ENCODE results near the gene VENTX.

VENTX gene

GRCh38 chr10:133235265-133235855 is 2.3 kb upstream of the VENTX start:
- no peak for DNase-seq (ENCODE audit: low read depth in 2 of 2)

- no peak for DNase-seq (ENCODE audit: low read depth in 2 of 2)
Observed at GRCh38 chr10:133235932-133236331, 1.7 kb upstream of the VENTX start.

- no peak for DNase-seq (ENCODE audit: low read depth in 2 of 2)
Observed at GRCh38 chr10:133236401-133237240, 1.0 kb upstream of the VENTX start.

- DNase-seq (ENCODE audit: low read depth in 2 of 2): no peak
Observed at GRCh38 chr10:133237241-133237587, 441 bp upstream of the VENTX start.

GRCh38 chr10:133238466-133238804 is 780 bp downstream of the VENTX start:
- no peak for DNase-seq (ENCODE audit: low read depth in 2 of 2)

GRCh38 chr10:133239990-133240389 is 2.3 kb downstream of the VENTX start:
- DNase-seq (ENCODE audit: low read depth in 2 of 2): no peak

- DNase-seq (ENCODE audit: low read depth in 2 of 2): no peak
Observed at GRCh38 chr10:133241501-133242205, 4.0 kb downstream of the VENTX start.

- no peak for DNase-seq (ENCODE audit: low read depth in 2 of 2)
Observed at GRCh38 chr10:133242611-133243356, 5.1 kb downstream of the VENTX start.

- DNase-seq (ENCODE audit: low read depth in 2 of 2): no peak
Observed at GRCh38 chr10:133243593-133243992, 5.9 kb downstream of the VENTX start.

GRCh38 chr10:133245439-133246235 is 8.0 kb downstream of the VENTX start:
- no peak for DNase-seq (ENCODE audit: low read depth in 2 of 2)

- no peak for DNase-seq (ENCODE audit: low read depth in 2 of 2)
Observed at GRCh38 chr10:133246236-133246626, 8.6 kb downstream of the VENTX start.

- DNase-seq (ENCODE audit: low read depth in 2 of 2): no peak
Observed at GRCh38 chr10:133247681-133248333, 10.2 kb downstream of the VENTX start.

- DNase-seq (ENCODE audit: low read depth in 2 of 2): no peak
Observed at GRCh38 chr10:133248334-133248715, 10.7 kb downstream of the VENTX start.

- no peak for DNase-seq (ENCODE audit: low read depth in 2 of 2)
Observed at GRCh38 chr10:133249094-133249780, 11.6 kb downstream of the VENTX start.

- DNase-seq (ENCODE audit: low read depth in 2 of 2): no peak
Observed at GRCh38 chr10:133249975-133250754, 12.5 kb downstream of the VENTX start.

- no peak for DNase-seq (ENCODE audit: low read depth in 2 of 2)
Observed at GRCh38 chr10:133251388-133252222, 13.9 kb downstream of the VENTX start.

- DNase-seq (ENCODE audit: low read depth in 2 of 2): no peak
Observed at GRCh38 chr10:133252223-133252552, 14.5 kb downstream of the VENTX start.

- DNase-seq (ENCODE audit: low read depth in 2 of 2): no peak
Observed at GRCh38 chr10:133253361-133253955, 15.8 kb downstream of the VENTX start.
